ENCODE data around the gene MICAL3.
A peak's percentile ranks its signal among the peaks of the same experiment; 100 is the strongest.
"Not testable (repeated sequence)": the region's sequence is repeated elsewhere in the genome, so short reads cannot be mapped to it uniquely, and the experiment has no call there.

MICAL3 gene

GRCh38 chr22:18024276-18024939 lies at the start of gene MICAL3:
TSS of gene MICAL3 (minus strand) at chr22:18024561. CDS start at chr22:17906812, 117,749 bp downstream.
- intact Hi-C loops (cut with DNase I), result loop anchor here (2.0 to 10.0 kb wide), 3 partner anchors 50 to 194 kb away; partner anchors contain the start of gene PEX26
- peak; percentile 24 to 90 (median 81) for DNase-seq

GRCh38 chr22:18073927-18074326 lies 49.6 kb upstream of the MICAL3 start:
- not testable (repeated sequence) for DNase-seq
- intact Hi-C loops (cut with DNase I), result loop anchor here (10.0 kb wide), 1 partner anchor 49 kb away; the partner anchor contains the start of gene MICAL3

GRCh38 chr22:18073467-18073866 lies 49.1 kb upstream of the MICAL3 start:
- intact Hi-C loops (cut with DNase I), result loop anchor here (10.0 kb wide), 1 partner anchor 49 kb away; the partner anchor contains the start of gene MICAL3
- no peak for DNase-seq

- intact Hi-C loops (cut with DNase I), result loop anchor here (10.0 kb wide), 1 partner anchor 47 kb away; the partner anchor contains the start of gene MICAL3
- DNase-seq, result peak in 1 of 42 donors; percentile 3
Measured at GRCh38 chr22:18071968-18072310, 47.6 kb upstream of the MICAL3 start.

GRCh38 chr22:18071307-18071967 lies 47.1 kb upstream of the MICAL3 start:
- DNase-seq, result not testable (repeated sequence)
- intact Hi-C loops (cut with DNase I), result loop anchor here (10.0 kb wide), 1 partner anchor 47 kb away; the partner anchor contains the start of gene MICAL3

- intact Hi-C loops (cut with DNase I), result loop anchor here (10.0 kb wide), 1 partner anchor 46 kb away; the partner anchor contains the start of gene MICAL3
- DNase-seq, result peak in 1 of 42 donors; percentile 10
Measured at GRCh38 chr22:18070556-18071306, 46.4 kb upstream of the MICAL3 start.

- no peak for DNase-seq
- intact Hi-C loops (cut with DNase I), result loop anchor here (10.0 kb wide), 1 partner anchor 45 kb away; the partner anchor contains the start of gene MICAL3
Measured at GRCh38 chr22:18070041-18070440, 45.7 kb upstream of the MICAL3 start.

- intact Hi-C loops (cut with DNase I), result no loop called here
- DNase-seq, result no peak
Measured at GRCh38 chr22:18069041-18069440, 44.7 kb upstream of the MICAL3 start.

GRCh38 chr22:18068381-18068988 lies 44.1 kb upstream of the MICAL3 start:
- DNase-seq, result no peak
- intact Hi-C loops (cut with DNase I), result no loop called here

- intact Hi-C loops (cut with DNase I), result no loop called here
- no peak for DNase-seq
Measured at GRCh38 chr22:18067548-18068341, 43.4 kb upstream of the MICAL3 start.

GRCh38 chr22:18067121-18067520 lies 42.8 kb upstream of the MICAL3 start:
- DNase-seq, result no peak
- intact Hi-C loops (cut with DNase I), result no loop called here

- DNase-seq, result no peak
- intact Hi-C loops (cut with DNase I), result no loop called here
Measured at GRCh38 chr22:18066181-18066859, 42.0 kb upstream of the MICAL3 start.

GRCh38 chr22:18065256-18065655 lies 40.9 kb upstream of the MICAL3 start:
- DNase-seq, result no peak
- intact Hi-C loops (cut with DNase I), result no loop called here

GRCh38 chr22:18064636-18065035 lies 40.3 kb upstream of the MICAL3 start:
- no peak for DNase-seq
- intact Hi-C loops (cut with DNase I), result no loop called here

- DNase-seq; intact Hi-C loops (cut with DNase I): not testable (repeated sequence)
Measured at GRCh38 chr22:18063715-18064114, 39.4 kb upstream of the MICAL3 start.

- DNase-seq, result no peak
- intact Hi-C loops (cut with DNase I), result no loop called here
Measured at GRCh38 chr22:18063306-18063705, 38.9 kb upstream of the MICAL3 start.

GRCh38 chr22:18062421-18062820 lies 38.1 kb upstream of the MICAL3 start:
- intact Hi-C loops (cut with DNase I), result no loop called here
- DNase-seq, result no peak
